ENCODE results near the gene TBC1D32.

DNA sequence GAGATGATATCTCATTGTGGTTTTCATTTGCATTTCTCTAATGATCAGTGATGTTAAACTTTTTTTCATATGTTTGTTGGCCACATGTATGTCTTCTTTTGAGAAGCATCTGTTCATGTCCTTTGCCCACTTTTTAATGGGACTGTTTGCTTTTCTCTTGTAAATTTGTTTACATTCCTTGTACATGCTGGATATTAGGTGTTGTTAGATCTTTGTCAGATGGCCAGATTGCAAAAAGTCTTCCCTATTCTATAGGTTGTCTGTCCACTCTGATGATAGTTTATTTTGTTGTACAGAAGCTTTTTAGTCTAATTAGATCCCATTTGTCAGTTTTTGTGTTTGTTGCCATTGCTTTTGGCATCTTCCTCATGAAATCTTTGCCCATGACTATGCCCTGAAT, 172.4 kb downstream of the TBC1D32 start:
- TF ChIP-seq ISL1 (CRISPR knock-in tag; IDR thresholded peaks at IDR 0.05): no peak
- no peak for TF ChIP-seq ZNF565 (CRISPR knock-in tag; conservative IDR thresholded peaks at IDR 0.05; ENCODE audit: low read depth)
- no peak for TF ChIP-seq TOX (CRISPR knock-in tag; IDR thresholded peaks at IDR 0.05; ENCODE audit: borderline replicate concordance)
- no peak for TF ChIP-seq GLIS3 (CRISPR knock-in tag; IDR thresholded peaks at IDR 0.05)
- no peak for TF ChIP-seq ZC3H10 (CRISPR knock-in tag; IDR thresholded peaks at IDR 0.05)
- TF ChIP-seq, protein P1, sequence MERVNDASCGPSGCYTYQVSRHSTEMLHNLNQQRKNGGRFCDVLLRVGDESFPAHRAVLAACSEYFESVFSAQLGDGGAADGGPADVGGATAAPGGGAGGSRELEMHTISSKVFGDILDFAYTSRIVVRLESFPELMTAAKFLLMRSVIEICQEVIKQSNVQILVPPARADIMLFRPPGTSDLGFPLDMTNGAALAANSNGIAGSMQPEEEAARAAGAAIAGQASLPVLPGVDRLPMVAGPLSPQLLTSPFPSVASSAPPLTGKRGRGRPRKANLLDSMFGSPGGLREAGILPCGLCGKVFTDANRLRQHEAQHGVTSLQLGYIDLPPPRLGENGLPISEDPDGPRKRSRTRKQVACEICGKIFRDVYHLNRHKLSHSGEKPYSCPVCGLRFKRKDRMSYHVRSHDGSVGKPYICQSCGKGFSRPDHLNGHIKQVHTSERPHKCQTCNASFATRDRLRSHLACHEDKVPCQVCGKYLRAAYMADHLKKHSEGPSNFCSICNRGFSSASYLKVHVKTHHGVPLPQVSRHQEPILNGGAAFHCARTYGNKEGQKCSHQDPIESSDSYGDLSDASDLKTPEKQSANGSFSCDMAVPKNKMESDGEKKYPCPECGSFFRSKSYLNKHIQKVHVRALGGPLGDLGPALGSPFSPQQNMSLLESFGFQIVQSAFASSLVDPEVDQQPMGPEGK (CRISPR knock-in tag; IDR thresholded peaks at IDR 0.05; ENCODE audit: borderline replicate concordance): no peak
- no peak for TF ChIP-seq CSDC2 (CRISPR knock-in tag; IDR thresholded peaks at IDR 0.05)
- no peak for TF ChIP-seq TCF4 (CRISPR knock-in tag; IDR thresholded peaks at IDR 0.05; ENCODE audit: borderline replicate concordance)
- no peak for TF ChIP-seq RARB (CRISPR knock-in tag; IDR thresholded peaks at IDR 0.05)
- no peak for TF ChIP-seq ZFP30 (CRISPR knock-in tag; IDR thresholded peaks at IDR 0.05)
- no peak for TF ChIP-seq ZNF8 (CRISPR knock-in tag; IDR thresholded peaks at IDR 0.05)
- no peak for TF ChIP-seq OSR1 (CRISPR knock-in tag; IDR thresholded peaks at IDR 0.05)
